ENCODE data around the gene DMKN. TPM values are rescaled to one million over a fixed set of nuclear protein-coding genes. Genes with fewer than 3 reads are reported as not detected.

Gene DMKN
- total and polyA plus RNA-seq, 2 experiments from 2014 or later = 57.0 to 99.5 TPM

GRCh38 chr19:35509861-35510625 lies 3.4 kb downstream of the DMKN start:
- Histone ChIP-seq H3K36me3 (replicated peaks; ENCODE audit: insufficient read depth, low read depth) (no peaks in the 10 kb centered on the region), H3K4me1 (ENCODE audit: insufficient read depth) (peaks cover 3% of the 10 kb centered on the region), H3K79me2 (peaks cover 6% of the 10 kb centered on the region), H2AFZ (peak overlapping the region; percentile 85), H4K20me1 (ENCODE audit: insufficient read depth, poor library complexity, severe bottlenecking) (no peaks in the 10 kb centered on the region), H3K9me3 (ENCODE audit: low read depth) (no peaks in the 10 kb centered on the region), H3K9me2 (replicated peaks; ENCODE audit: insufficient read depth) (no peaks in the 10 kb centered on the region), H3K4me3 (peak overlapping the region; percentile 36), H3K4me2 (peak overlapping the region; percentile 80), H3K27ac (peak overlapping the region; percentile 89), H3K27me3 (no peaks in the 10 kb centered on the region)
- peak; percentile 93 for DNase-seq (ENCODE audit: low spot score)
- TF ChIP-seq CTCF (IDR thresholded peaks at IDR 0.05; ENCODE audit: poor library complexity) (peak; percentile 99), EZH2phosphoT487 (IDR thresholded peaks at IDR 0.05; ENCODE audit: low read depth, severe bottlenecking, unreplicated experiment) (no peak)
- WGBS (ENCODE audit: low lambda C conversion rate, missing lambda C conversion rate) = 2% methylated on average over 38 of the region's 39 CpGs

DNA sequence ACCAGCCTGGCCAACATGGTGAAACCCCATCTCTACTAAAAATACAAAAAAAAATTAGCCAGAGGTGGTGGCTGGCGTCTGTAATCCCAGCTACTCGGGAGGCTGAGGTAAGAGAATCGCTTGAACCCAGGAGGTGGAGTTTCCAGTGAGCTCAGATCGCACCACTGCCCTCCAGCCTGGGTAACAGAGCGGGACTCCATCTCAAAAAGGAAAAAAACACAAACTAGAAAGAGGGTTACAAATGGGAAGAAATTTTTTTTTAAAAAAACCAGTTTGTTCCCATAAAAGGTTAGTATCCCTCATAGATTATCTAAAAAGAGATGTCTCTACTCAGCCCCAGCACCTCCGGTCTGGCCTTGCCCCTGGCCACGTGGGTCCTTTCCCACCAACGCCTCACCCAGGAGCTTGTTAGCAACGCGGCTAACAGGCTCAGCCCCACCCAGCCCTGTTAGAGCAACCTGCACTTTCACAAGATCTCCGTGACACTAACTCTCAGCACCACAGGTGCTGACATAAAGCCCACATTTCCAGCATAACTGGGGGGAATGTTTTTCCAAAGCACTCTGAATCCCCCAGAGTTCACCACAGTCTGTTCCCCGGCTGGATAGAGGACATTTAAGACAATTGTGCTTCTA lies 4.3 kb downstream of the DMKN start:
- Histone ChIP-seq H3K79me2 (peaks cover 6% of the 10 kb centered on the region), H2AFZ (peak overlapping the region; percentile 85), H3K36me3 (replicated peaks; ENCODE audit: insufficient read depth, low read depth) (no peaks in the 10 kb centered on the region), H4K20me1 (ENCODE audit: insufficient read depth, poor library complexity, severe bottlenecking) (no peaks in the 10 kb centered on the region), H3K27ac (peak overlapping the region; percentile 89), H3K27me3 (no peaks in the 10 kb centered on the region), H3K9me3 (ENCODE audit: low read depth) (no peaks in the 10 kb centered on the region), H3K4me1 (ENCODE audit: insufficient read depth) (peaks cover 3% of the 10 kb centered on the region), H3K4me3 (peak overlapping the region; percentile 36), H3K4me2 (peak overlapping the region; percentile 80), H3K9me2 (replicated peaks; ENCODE audit: insufficient read depth) (no peaks in the 10 kb centered on the region)
- WGBS (ENCODE audit: low lambda C conversion rate, missing lambda C conversion rate) = 18% methylated on average over 12 of the region's 12 CpGs
- peak; percentile 87 for DNase-seq (ENCODE audit: low spot score)
- no peak for TF ChIP-seq EZH2phosphoT487 (IDR thresholded peaks at IDR 0.05; ENCODE audit: low read depth, severe bottlenecking, unreplicated experiment)

DNA sequence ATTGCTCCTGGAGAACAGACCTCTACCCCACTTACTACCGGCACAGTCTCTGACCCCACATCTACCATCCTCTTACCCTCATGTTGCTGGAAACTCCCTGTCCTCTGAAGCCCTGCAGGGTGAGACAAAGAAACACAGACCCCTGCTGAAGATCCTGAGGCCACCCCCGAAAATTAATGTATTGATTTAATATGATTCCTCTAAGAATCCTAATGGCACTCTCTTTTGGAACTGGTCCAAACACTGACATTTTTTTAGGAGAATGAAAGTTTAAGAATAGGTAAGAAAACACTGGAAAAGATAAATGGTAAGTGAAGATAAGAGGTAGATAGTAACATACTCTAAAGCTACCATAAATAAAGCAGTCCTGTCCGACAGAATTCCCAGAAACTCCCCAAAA lies 5.3 kb downstream of the DMKN start:
- H3K36me3 ChIP-seq (replicated peaks; ENCODE audit: insufficient read depth, low read depth) = no peaks in the 10 kb centered on the region
- H2AFZ ChIP-seq = no peak overlapping the region
- WGBS (ENCODE audit: low lambda C conversion rate, missing lambda C conversion rate) = 96% methylated on average over 3 of the region's 3 CpGs
- no peaks in the 10 kb centered on the region for H4K20me1 ChIP-seq (ENCODE audit: insufficient read depth, poor library complexity, severe bottlenecking)
- peaks cover 6% of the 10 kb centered on the region for H3K79me2 ChIP-seq
- DNase-seq (ENCODE audit: low spot score) = no peak
- H3K27ac ChIP-seq = no peak overlapping the region
- no peak overlapping the region for H3K4me2 ChIP-seq
- H3K9me3 ChIP-seq (ENCODE audit: low read depth) = no peaks in the 10 kb centered on the region
- no peaks in the 10 kb centered on the region for H3K9me2 ChIP-seq (replicated peaks; ENCODE audit: insufficient read depth)
- H3K4me1 ChIP-seq (ENCODE audit: insufficient read depth) = peaks cover 3% of the 10 kb centered on the region
- H3K4me3 ChIP-seq = no peak overlapping the region
- TF ChIP-seq EZH2 (IDR thresholded peaks at IDR 0.05; ENCODE audit: borderline replicate concordance) = no peak
- no peak for TF ChIP-seq EZH2phosphoT487 (IDR thresholded peaks at IDR 0.05; ENCODE audit: low read depth, severe bottlenecking, unreplicated experiment)
- no peak for TF ChIP-seq CTCF (IDR thresholded peaks at IDR 0.05; ENCODE audit: poor library complexity)
- H3K27me3 ChIP-seq = no peaks in the 10 kb centered on the region

- Histone ChIP-seq H3K4me1 (ENCODE audit: insufficient read depth) (peaks cover 3% of the 10 kb centered on the region), H3K9me3 (ENCODE audit: low read depth) (no peaks in the 10 kb centered on the region), H3K36me3 (replicated peaks; ENCODE audit: insufficient read depth, low read depth) (no peaks in the 10 kb centered on the region), H4K20me1 (ENCODE audit: insufficient read depth, poor library complexity, severe bottlenecking) (no peaks in the 10 kb centered on the region), H3K4me3 (no peak overlapping the region), H2AFZ (no peak overlapping the region), H3K27ac (no peak overlapping the region), H3K9me2 (replicated peaks; ENCODE audit: insufficient read depth) (no peaks in the 10 kb centered on the region), H3K27me3 (no peaks in the 10 kb centered on the region), H3K79me2 (peaks cover 6% of the 10 kb centered on the region), H3K4me2 (no peak overlapping the region)
- no peak for TF ChIP-seq EZH2phosphoT487 (IDR thresholded peaks at IDR 0.05; ENCODE audit: low read depth, severe bottlenecking, unreplicated experiment)
- no peak for TF ChIP-seq CTCF (IDR thresholded peaks at IDR 0.05; ENCODE audit: poor library complexity)
- no peak for TF ChIP-seq EZH2 (IDR thresholded peaks at IDR 0.05; ENCODE audit: borderline replicate concordance)
- 89% methylated on average over 11 of the region's 11 CpGs for WGBS (ENCODE audit: low lambda C conversion rate, missing lambda C conversion rate)
- no peak for DNase-seq (ENCODE audit: low spot score)
These were observed 5.9 kb downstream of the DMKN start for GRCh38 chr19:35507561-35507960.
